ENCODE results near the gene SYT9.

SYT9 gene

GRCh38 chr11:7341551-7341950, 89.8 kb downstream of the SYT9 start:
- no peak for DNase-seq (ENCODE audit: low read depth)

- no peak for DNase-seq (ENCODE audit: low read depth)
These were observed 96.1 kb downstream of the SYT9 start for GRCh38 chr11:7347611-7348431.

GRCh38 chr11:7348432-7349304, 97.0 kb downstream of the SYT9 start:
- DNase-seq (ENCODE audit: low read depth): no peak

DNA sequence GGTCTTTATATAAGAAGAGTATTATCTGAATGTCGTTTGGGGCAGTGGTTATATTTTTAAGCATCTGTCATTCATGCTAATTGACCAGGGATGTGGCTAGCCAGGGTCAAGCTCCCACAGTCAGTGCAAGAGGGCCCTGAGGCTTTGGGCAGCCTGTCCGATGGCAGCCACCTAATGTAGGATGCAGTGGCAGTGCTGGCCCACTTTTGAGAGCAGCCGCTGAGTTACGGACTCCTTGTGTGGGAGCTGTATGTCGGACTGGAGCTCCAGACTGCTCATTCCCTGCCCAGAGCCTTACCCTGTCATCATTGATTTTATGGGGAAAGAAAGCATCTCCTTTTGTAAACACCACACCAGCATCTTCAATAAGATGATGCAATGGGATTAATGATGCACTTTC, 99.5 kb downstream of the SYT9 start:
- DNase-seq (ENCODE audit: low read depth): no peak

DNA sequence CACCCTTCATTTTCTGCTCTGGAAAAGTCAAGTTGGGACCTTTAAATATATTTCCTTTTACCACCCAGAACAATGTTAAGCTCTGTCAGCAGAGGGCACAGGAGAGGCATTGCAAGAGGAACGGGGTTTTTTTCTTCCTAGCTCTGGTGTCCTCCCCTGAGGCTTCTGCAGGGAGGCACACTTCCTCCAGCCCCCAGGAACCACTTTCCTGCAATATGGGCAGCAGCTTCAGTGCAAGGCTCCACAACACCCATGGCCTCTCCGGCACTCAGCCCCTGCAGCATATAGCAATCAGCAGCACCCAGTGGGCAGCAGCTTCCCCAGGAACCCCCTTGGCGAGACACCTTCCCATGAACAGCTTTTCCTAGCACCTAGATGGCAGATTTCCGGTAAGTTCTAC, 101.4 kb downstream of the SYT9 start:
- peak; percentile 1 for DNase-seq (ENCODE audit: low read depth)

DNA sequence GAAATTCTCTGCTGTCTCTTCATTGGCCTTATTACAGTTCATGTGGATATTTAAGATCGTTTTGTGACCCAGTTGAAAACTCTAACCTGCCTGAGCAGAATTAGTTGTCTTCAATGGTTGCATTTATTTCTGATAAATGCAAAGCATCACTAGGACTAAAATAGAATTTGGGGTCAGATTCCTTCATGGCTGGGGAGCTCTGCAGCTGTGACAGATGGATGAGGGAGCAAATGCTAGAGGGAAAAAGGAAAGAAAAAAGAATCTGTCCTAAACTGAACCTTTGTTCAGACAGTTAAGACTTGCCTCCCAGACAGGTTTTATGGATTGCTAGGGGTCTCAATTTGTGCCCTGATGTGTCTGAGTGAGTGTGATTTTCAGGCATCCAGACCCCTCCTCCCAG, 113.0 kb downstream of the SYT9 start:
- DNase-seq (ENCODE audit: low read depth): no peak

DNA sequence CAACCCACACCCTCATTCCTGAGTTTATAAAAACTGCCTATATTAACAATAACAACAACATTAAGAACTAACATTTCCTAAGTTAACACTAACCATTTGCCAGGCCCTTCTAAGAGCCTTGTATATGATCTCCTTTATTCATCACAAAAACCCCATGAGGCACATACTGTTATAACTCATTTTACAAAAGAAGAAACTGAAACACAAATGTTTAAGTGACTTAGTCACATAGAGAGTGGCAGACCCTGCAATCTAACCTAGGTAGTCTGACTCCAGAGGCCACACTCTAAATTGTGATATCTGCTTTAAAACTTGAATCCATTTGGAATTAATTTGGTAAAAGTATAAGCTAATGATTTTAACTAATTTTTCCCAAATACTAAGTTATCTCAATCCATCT, 116.1 kb downstream of the SYT9 start:
- no peak for DNase-seq (ENCODE audit: low read depth)

DNA sequence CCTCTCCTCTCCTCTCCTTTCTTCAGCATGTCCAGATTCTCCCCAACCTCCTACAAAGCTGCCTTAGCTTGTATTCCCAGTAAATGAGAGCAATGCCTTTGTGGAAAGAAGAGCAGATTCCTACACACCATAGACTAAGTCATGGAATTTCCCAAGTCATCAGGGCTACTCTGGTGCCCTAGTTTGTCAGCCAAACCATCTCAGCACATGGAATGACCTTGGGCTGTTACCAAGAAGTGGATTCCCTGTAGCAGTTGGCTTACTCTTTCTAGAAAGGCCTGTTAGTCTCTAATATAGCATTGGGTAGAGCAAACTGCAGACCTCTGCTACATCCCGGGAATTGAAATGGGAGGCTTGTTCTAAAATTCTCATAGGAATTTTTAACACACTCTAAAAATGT, 124.7 kb downstream of the SYT9 start:
- DNase-seq (ENCODE audit: low read depth): no peak

GRCh38 chr11:7381937-7382336, 130.2 kb downstream of the SYT9 start:
- DNase-seq (ENCODE audit: low read depth): no peak

- no peak for DNase-seq (ENCODE audit: low read depth)
These were observed 131.7 kb downstream of the SYT9 start for GRCh38 chr11:7383406-7383805.

- DNase-seq (ENCODE audit: low read depth): no peak
These were observed 133.0 kb downstream of the SYT9 start for GRCh38 chr11:7384691-7385090.

GRCh38 chr11:7385532-7385931, 133.8 kb downstream of the SYT9 start:
- DNase-seq (ENCODE audit: low read depth): no peak

GRCh38 chr11:7413961-7414915, 162.5 kb downstream of the SYT9 start:
- no peak for DNase-seq (ENCODE audit: low read depth)

- DNase-seq (ENCODE audit: low read depth): no peak
These were observed 163.5 kb downstream of the SYT9 start for GRCh38 chr11:7414973-7415817.

- no peak for DNase-seq (ENCODE audit: low read depth)
These were observed 164.4 kb downstream of the SYT9 start for GRCh38 chr11:7416080-7416479.

DNA sequence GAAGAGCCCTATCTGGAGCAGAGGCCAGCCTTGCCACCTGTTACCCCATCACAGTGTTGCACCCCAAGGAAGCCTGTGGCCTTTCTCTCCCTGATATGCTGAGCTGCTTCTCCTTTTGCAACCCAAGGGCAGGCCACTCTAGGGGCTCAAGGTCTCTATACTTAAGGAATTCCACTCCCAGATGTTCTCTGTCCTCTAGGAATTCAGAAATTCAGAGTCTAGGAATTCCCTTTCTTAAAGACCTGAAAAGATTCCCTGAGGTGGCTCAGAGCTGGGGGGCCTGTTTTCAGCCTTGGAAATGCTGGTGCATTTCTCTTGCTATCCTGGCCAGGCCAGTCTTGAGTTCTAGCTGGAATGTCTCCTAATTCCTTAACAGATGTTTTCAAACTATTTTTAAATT, 165.6 kb downstream of the SYT9 start:
- no peak for DNase-seq (ENCODE audit: low read depth)

- DNase-seq (ENCODE audit: low read depth): no peak
These were observed 166.4 kb downstream of the SYT9 start for GRCh38 chr11:7418061-7418460.

DNA sequence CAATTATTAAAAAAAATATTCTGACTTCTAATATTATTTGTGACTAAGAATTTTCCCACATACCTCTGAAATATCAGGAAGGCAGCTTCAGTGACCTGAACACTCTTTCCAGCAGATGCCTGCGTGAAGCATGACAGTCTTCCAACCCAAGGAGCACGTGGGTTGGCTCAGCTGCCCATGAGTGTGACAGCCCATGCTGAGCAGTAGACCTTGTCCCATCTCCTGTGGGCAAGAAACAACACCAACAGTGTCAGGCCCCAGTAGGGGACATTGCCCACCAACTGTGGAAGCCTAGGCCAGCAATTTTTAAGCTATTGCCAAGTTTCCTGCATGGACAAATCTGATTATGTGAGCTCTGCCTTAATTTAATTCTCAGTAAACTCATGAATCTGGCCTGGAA, 167.2 kb downstream of the SYT9 start:
- no peak for DNase-seq (ENCODE audit: low read depth)

GRCh38 chr11:7421136-7421535, 169.4 kb downstream of the SYT9 start:
- no peak for DNase-seq (ENCODE audit: low read depth)

DNA sequence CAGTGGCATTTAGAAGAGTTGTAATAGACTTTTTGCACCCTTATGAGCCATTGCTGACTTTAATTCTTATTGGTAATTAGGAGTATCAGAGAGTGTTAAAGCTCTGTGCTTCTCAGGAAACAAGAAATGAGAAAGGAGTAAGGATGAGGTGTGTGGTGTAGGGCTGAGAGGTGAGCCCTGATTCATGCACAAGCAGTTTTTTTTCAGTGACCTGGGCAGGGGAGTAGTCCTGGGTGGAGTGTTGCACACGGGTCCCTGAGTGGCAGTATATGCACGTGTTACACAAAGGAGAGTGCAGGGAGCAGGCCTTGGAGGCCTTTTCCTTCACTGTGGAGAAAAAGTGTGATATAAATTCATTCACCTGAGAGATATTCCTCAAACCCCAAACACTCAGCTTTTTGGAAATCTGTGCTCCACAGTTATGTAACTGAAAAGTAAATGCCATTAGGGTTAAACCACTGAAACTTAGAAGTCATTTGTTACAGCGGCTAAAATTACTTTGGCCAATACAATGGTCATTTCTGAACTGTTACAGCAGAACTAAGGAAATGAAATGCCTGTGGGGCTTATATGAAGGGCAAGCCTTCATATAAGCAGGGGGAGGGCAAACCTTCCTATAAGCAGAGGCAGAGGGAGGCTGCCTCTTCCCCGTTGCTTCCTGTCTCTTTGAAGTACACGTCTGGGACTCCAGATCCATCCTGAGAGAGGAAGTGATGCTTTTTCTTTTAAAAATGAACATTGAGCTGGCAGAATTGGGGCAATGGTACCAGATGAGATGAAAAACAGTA, 171.0 kb downstream of the SYT9 start:
- DNase-seq (ENCODE audit: low read depth): no peak
